ENCODE measurements around the gene CCL28. TPM values are rescaled to one million over a fixed set of nuclear protein-coding genes. Genes with fewer than 3 reads are reported as not detected.
A peak's percentile ranks its signal among the peaks of the same experiment; 100 is the strongest.
"Not testable (repeated sequence)": the region's sequence is repeated elsewhere in the genome, so short reads cannot be mapped to it uniquely, and the experiment has no call there.

Gene CCL28
- polyA plus RNA-seq, 1 donor: 5.2 TPM

DNA sequence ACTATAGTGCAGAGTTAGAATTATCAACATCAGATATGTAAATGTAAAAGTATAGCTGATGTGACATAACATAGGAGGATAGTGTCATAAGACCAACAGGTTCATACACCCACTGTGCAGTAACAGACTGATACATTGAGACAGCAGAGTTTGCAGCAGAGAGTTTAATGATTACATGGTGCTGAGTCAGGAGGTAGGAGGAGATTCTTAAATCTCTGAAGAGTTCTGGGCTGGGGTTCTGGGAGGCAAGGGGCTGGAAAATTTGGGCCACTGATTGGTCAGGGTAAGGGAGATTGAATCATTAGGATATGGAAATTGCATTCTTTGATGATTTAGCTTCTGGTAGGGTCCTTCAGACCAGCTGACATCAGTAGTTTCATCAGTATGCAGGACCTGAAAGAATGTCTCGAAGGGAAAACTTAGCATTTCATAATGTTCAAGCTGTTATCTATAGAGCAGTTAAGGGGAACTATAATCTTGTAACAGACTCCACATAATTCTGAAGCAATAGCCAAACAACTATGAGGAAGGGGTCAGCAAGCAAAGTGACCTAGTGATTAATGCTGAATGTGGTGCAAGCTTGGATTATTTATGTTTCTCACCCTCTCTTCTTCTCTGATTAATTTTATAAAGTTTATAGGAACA lies 35.6 kb downstream of the CCL28 start:
- WGBS (ENCODE audit: insufficient coverage, low lambda C conversion rate): no CpG with 5 or more reads among the region's 1 CpG

DNA sequence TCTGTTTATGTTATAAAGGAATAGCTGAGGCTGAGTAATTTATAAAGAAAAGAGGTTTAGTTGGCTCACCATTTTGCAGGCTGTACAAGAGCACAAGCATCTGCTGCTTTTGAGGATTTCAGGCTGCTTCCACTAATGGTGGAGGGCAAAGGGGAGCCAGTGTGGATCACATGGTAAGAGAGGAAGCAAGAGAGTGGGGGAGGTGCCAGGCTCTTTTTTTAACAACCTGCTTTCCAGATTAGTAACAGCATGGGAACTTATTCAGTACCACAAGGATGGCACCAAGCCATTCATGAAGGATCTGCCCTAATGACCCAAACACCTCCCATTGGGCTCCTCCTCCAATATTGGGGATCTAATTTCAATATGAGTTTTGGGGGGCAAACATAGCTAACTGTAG lies 40.4 kb downstream of the CCL28 start:
- peak in 1 of 2 donors; percentile 8 for DNase-seq
- H3K27ac ChIP-seq (ENCODE audit: low read length): no peak overlapping the region
- peaks cover 45% of the 10 kb centered on the region for H3K4me1 ChIP-seq (ENCODE audit: control insufficient read depth, insufficient read depth, low read length)
- no peaks in the 10 kb centered on the region for H3K27me3 ChIP-seq (ENCODE audit: control insufficient read depth, insufficient read depth, low read length)
- no peak overlapping the region for H3K4me3 ChIP-seq (ENCODE audit: low read length)
- no peaks in the 10 kb centered on the region for H3K36me3 ChIP-seq (ENCODE audit: control insufficient read depth, insufficient read depth, low read length)
- peaks cover 2% of the 10 kb centered on the region for H3K9me3 ChIP-seq (ENCODE audit: control insufficient read depth, low read depth, low read length)

More for the DNA sequence above, 35.6 kb downstream of the CCL28 start:
- H3K27ac ChIP-seq (ENCODE audit: low read length): peak overlapping the region; percentile 67
- H3K9me3 ChIP-seq (ENCODE audit: control insufficient read depth, low read depth, low read length): no peaks in the 10 kb centered on the region
- H3K4me1 ChIP-seq (ENCODE audit: control insufficient read depth, insufficient read depth, low read length): peaks cover 10% of the 10 kb centered on the region
- H3K27me3 ChIP-seq (ENCODE audit: control insufficient read depth, insufficient read depth, low read length): no peaks in the 10 kb centered on the region
- no peaks in the 10 kb centered on the region for H3K36me3 ChIP-seq (ENCODE audit: control insufficient read depth, insufficient read depth, low read length)
- no peak overlapping the region for H3K4me3 ChIP-seq (ENCODE audit: low read length)
- DNase-seq: peak; percentile 62 to 87

DNA sequence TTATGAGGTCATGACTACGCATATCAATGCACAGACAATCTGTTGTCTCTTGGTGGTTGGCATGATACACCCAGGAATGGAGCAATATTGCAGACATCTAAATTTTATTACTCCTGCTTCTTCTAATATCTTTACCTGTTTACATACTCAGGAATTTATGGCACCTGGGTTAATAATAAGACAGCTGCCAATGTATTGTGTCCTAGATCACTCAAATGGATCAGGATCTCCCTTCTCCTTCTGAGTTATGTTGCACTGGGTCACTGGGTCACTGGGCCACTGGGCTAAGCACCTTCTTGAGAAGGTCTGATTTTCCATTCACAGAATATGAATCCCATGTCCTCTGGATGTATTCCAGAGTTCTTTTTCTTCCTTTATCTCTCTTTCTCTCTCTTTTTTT lies 41.8 kb downstream of the CCL28 start:
- no CpG with 5 or more reads among the region's 1 CpG for WGBS (ENCODE audit: insufficient coverage, low lambda C conversion rate)
- peak; percentile 75 to 86 for DNase-seq
- peaks cover 48% of the 10 kb centered on the region for H3K4me1 ChIP-seq (ENCODE audit: control insufficient read depth, insufficient read depth, low read length)
- H3K27me3 ChIP-seq (ENCODE audit: control insufficient read depth, insufficient read depth, low read length): no peaks in the 10 kb centered on the region
- no peak overlapping the region for H3K4me3 ChIP-seq (ENCODE audit: low read length)
- H3K9me3 ChIP-seq (ENCODE audit: control insufficient read depth, low read depth, low read length): peaks cover 2% of the 10 kb centered on the region
- peak overlapping the region; percentile 47 for H3K27ac ChIP-seq (ENCODE audit: low read length)
- H3K36me3 ChIP-seq (ENCODE audit: control insufficient read depth, insufficient read depth, low read length): no peaks in the 10 kb centered on the region

DNA sequence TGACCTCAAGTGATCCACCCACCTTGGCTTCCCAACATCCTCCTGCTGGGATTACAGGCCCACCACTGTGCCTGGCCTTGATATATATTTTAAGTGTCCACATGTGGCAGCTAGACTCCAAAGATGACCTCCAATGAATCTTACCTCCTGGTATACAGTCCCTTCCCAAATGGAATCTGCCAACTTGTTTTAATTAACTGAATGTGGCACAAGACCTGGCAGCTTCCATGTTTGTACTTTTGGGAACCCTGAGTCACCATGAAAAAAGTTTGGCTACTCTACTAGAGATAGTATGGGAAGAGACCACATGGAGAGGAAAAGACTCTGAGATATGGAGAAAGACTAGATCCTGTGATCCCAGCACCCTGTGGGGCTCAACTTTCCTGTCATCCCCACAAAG lies 42.5 kb downstream of the CCL28 start:
- Histone ChIP-seq H3K27me3 (ENCODE audit: control insufficient read depth, insufficient read depth, low read length) (no peaks in the 10 kb centered on the region), H3K27ac (ENCODE audit: low read length) (peak overlapping the region; percentile 47), H3K4me3 (ENCODE audit: low read length) (no peak overlapping the region), H3K4me1 (ENCODE audit: control insufficient read depth, insufficient read depth, low read length) (peaks cover 48% of the 10 kb centered on the region), H3K36me3 (ENCODE audit: control insufficient read depth, insufficient read depth, low read length) (no peaks in the 10 kb centered on the region), H3K9me3 (ENCODE audit: control insufficient read depth, low read depth, low read length) (peaks cover 2% of the 10 kb centered on the region)
- no peak for DNase-seq

DNA sequence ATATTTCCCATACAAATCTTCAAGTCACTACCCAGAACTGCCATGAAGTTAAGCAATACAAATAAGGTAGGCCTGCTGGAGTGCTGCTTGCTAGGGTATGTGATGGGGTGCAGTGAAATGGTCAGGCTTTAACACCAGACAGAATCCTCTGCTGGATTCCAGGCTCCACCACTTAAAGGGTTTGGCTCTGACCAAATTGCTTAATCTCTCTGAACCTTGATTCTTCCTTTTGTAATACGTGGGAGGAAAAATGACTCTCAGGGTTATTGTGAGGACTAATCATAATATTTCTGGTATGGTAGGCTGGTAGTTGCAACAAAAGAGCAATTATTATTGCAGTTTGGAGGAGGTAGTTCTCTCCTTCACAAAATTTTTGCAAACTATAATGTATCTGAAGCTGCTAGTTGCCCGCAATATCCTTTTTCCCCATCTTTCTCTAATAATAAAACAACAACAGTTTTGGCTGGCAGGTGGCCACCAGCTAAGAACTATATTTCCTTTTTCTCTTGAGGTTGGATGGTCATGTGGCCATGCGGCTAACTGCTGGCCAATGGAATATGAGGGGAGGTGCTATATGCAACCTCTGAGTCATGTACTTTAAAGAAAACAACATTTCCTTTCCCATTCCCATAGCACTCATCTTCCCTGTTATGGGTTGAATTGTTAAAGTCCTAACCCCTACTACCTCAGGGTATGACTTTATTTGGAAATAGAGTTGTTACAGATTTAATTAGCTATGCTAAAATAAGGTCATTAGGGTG lies 44.1 kb downstream of the CCL28 start:
- DNase-seq: peak in 1 of 2 donors; percentile 56
- H3K27ac ChIP-seq (ENCODE audit: low read length): peak overlapping the region; percentile 67
- no peaks in the 10 kb centered on the region for H3K27me3 ChIP-seq (ENCODE audit: control insufficient read depth, insufficient read depth, low read length)
- no CpG with 5 or more reads among the region's 3 CpGs for WGBS (ENCODE audit: insufficient coverage, low lambda C conversion rate)
- no peaks in the 10 kb centered on the region for H3K36me3 ChIP-seq (ENCODE audit: control insufficient read depth, insufficient read depth, low read length)
- peaks cover 48% of the 10 kb centered on the region for H3K4me1 ChIP-seq (ENCODE audit: control insufficient read depth, insufficient read depth, low read length)
- peaks cover 2% of the 10 kb centered on the region for H3K9me3 ChIP-seq (ENCODE audit: control insufficient read depth, low read depth, low read length)
- H3K4me3 ChIP-seq (ENCODE audit: low read length): no peak overlapping the region

DNA sequence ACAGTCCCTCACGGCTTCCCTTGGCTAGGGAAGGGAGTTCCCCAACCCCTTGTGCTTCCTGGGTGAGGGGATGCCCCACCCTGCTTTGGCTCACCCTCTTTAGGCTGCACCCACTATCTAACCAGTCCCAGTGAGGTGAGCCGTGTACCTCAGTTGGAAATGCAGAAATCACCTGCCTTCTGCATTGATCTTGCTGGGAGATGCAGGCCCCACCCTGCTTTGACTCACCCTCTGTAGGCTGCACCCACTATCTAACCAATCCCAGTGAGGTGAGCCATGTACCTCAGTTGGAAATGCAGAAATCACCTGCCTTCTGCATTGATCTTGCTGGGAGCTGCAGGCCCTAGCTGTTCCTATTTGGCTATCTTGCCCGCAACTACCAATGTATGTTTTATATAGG lies 44.7 kb downstream of the CCL28 start:
- no CpG with 5 or more reads among the region's 3 CpGs for WGBS (ENCODE audit: insufficient coverage, low lambda C conversion rate)

DNA sequence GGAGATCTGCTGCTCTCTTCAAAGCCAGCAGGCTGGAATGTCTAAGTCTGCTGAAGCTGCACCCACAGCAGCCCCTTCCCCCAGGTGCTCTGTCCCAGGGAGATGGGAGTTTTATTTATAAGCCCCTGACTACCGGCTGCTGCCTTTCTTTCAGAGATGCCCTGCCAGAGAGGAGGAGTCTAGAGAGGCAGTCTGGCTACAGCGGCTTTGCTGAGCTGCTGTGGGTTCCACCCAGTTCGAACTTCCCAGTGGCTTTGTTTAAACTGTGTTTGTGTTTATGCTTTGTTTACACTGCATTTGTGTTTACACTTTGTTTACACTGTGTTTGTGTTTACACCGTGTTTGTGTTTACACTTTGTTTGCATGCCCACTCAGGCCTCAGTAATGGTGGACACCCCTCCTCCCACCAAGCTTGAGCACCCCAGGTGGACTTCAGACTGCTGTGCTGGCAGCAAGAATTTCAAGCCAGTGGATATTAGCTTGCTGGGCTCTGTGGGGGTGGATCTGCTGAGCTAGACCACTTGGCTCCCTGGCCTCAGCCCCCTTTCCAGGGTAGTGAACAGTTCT lies 45.4 kb downstream of the CCL28 start:
- DNase-seq: peak in 1 of 2 donors; percentile 26
- H3K4me3 ChIP-seq (ENCODE audit: low read length); H3K36me3 ChIP-seq (ENCODE audit: control insufficient read depth, insufficient read depth, low read length); H3K9me3 ChIP-seq (ENCODE audit: control insufficient read depth, low read depth, low read length); H3K27me3 ChIP-seq (ENCODE audit: control insufficient read depth, insufficient read depth, low read length): not testable (repeated sequence)
- peak overlapping the region; percentile 67 for H3K27ac ChIP-seq (ENCODE audit: low read length)
- no CpG with 5 or more reads among the region's 4 CpGs for WGBS (ENCODE audit: insufficient coverage, low lambda C conversion rate)
- peaks cover 45% of the 10 kb centered on the region for H3K4me1 ChIP-seq (ENCODE audit: control insufficient read depth, insufficient read depth, low read length)

More for the DNA sequence above, 44.7 kb downstream of the CCL28 start:
- peak in 1 of 2 donors; percentile 39 for DNase-seq
- H3K4me1 ChIP-seq (ENCODE audit: control insufficient read depth, insufficient read depth, low read length): peaks cover 48% of the 10 kb centered on the region
- no peak overlapping the region for H3K4me3 ChIP-seq (ENCODE audit: low read length)
- H3K9me3 ChIP-seq (ENCODE audit: control insufficient read depth, low read depth, low read length): peaks cover 2% of the 10 kb centered on the region
- peak overlapping the region; percentile 67 for H3K27ac ChIP-seq (ENCODE audit: low read length)
- H3K36me3 ChIP-seq (ENCODE audit: control insufficient read depth, insufficient read depth, low read length): no peaks in the 10 kb centered on the region
- no peaks in the 10 kb centered on the region for H3K27me3 ChIP-seq (ENCODE audit: control insufficient read depth, insufficient read depth, low read length)

DNA sequence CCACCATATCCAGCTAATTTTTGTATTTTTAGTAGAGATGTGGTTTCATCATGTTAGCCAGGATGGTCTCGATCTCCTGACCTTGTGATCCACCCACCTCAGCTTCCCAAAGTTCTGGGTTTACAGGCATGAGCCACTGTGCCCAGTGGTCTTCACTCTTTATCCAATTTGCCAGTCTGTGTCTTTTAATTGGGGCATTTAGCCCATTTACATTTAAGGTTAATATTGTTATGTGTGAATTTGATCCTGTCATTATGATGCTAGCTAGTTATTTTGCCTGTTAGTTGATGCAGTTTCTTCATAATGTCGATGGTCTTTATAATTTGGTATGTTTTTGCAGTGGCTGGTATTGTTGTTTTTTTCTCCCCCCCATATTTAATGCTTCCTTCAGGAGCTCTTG lies 47.0 kb downstream of the CCL28 start:
- H3K4me3 ChIP-seq (ENCODE audit: low read length); H3K27me3 ChIP-seq (ENCODE audit: control insufficient read depth, insufficient read depth, low read length); H3K9me3 ChIP-seq (ENCODE audit: control insufficient read depth, low read depth, low read length); H3K36me3 ChIP-seq (ENCODE audit: control insufficient read depth, insufficient read depth, low read length); H3K27ac ChIP-seq (ENCODE audit: low read length); DNase-seq: not testable (repeated sequence)
- 100% methylated on average over 1 of the region's 2 CpGs for WGBS (ENCODE audit: insufficient coverage, low lambda C conversion rate)
- peaks cover 34% of the 10 kb centered on the region for H3K4me1 ChIP-seq (ENCODE audit: control insufficient read depth, insufficient read depth, low read length)

DNA sequence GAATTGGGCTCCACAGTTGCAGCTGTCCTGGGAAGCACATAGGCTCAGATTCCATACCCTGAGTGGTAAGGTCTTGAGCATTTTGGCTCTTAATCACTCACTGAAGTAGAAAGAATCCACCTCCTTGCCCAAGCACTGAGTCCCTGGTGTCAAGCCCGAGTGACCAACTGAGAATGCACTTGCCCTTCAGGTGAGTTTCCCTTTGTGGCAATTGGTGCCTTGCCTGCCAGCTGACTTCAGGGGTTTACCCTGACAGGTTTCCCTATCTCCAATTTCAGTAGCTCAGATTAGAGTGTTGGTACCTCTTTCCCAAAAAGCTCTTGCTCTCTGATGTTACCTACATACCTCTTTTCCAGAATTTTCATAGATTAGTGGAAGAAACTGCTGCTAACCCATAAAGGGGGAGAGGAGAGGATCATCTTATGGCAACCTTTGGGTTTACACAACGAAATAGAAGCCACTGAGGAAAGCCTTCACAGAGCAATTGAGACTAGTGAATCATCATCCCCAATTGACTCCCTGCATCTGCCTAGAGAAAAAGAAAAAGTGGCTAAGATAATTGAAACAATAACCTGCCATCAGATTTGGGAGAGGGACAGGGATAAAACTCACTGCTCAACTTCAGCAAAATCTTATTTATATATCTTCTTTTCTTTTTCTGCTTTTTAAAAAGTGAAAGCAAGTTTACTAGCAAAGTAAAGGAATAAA lies 48.6 kb downstream of the CCL28 start:
- WGBS (ENCODE audit: insufficient coverage, low lambda C conversion rate): 57% methylated on average over 1 of the region's 2 CpGs
- Histone ChIP-seq H3K9me3 (ENCODE audit: control insufficient read depth, low read depth, low read length) (peaks cover 3% of the 10 kb centered on the region), H3K27ac (ENCODE audit: low read length) (no peak overlapping the region), H3K4me1 (ENCODE audit: control insufficient read depth, insufficient read depth, low read length) (peaks cover 20% of the 10 kb centered on the region), H3K27me3 (ENCODE audit: control insufficient read depth, insufficient read depth, low read length) (no peaks in the 10 kb centered on the region), H3K4me3 (ENCODE audit: low read length) (no peak overlapping the region), H3K36me3 (ENCODE audit: control insufficient read depth, insufficient read depth, low read length) (no peaks in the 10 kb centered on the region)
- no peak for DNase-seq

DNA sequence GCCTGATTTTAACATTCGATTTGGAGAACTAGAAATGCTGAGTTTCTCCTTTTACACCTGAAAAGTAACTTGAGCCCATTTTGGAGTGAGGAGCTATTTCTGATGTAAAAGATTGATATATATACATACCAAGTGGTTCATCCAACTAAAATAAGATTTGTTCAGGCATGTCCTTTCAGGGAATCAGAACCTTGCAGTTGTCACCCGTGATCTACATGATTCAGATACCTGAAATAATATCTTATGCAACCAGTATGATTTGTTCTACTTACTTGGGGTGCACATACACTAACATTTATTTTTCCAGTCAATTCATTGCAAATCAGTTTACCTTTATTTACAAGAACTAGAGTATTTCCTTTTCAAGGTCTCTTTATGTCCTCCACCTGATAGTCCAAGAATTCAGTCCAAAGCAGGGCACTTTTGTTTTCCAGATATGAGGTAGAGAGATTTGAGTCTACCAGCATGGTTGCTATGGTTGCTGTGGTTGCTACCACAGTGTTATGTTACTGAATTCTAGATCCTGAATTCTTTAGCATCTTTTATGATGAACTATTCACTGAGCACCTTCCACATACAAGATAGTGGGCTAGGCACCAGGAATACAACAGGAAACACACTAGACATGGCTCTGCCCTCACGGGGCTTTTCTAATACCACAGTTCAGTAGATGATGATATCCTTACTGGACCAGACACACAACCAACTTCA lies 49.3 kb downstream of the CCL28 start:
- 60% methylated on average over 1 of the region's 3 CpGs for WGBS (ENCODE audit: insufficient coverage, low lambda C conversion rate)

More for the DNA sequence above, 49.3 kb downstream of the CCL28 start:
- Histone ChIP-seq H3K4me1 (ENCODE audit: control insufficient read depth, insufficient read depth, low read length) (peaks cover 13% of the 10 kb centered on the region), H3K36me3 (ENCODE audit: control insufficient read depth, insufficient read depth, low read length) (no peaks in the 10 kb centered on the region), H3K27me3 (ENCODE audit: control insufficient read depth, insufficient read depth, low read length) (no peaks in the 10 kb centered on the region), H3K27ac (ENCODE audit: low read length) (no peak overlapping the region), H3K4me3 (ENCODE audit: low read length) (no peak overlapping the region), H3K9me3 (ENCODE audit: control insufficient read depth, low read depth, low read length) (peaks cover 3% of the 10 kb centered on the region)
- no peak for DNase-seq
